K562 (cell line): ENCODE results near the gene PRM3. TPM values are rescaled to one million over a fixed set of nuclear protein-coding genes. Genes with fewer than 3 reads are reported as not detected.

ENCODE experiments used
- ARID4B ChIP-seq: sonication (generic); formaldehyde crosslinking; IDR thresholded peaks from 2 replicates; pipeline ENCODE4 v1.8.0; 2022; ENCODE audit warnings: mild to moderate bottlenecking, missing genetic modification reagents
- BCOR ChIP-seq: fragments of 450-650 bp; IDR thresholded peaks from 2 replicates; pipeline ENCODE4 v1.6.1; 2016
- BHLHE40 ChIP-seq: IDR thresholded peaks from 2 replicates; pipeline ENCODE4 v1.6.1; 2011; ENCODE audit warnings: low read length, improper control_type of control experiment
- CBFA2T2 ChIP-seq: fragments of 450-650 bp; conservative IDR thresholded peaks from 2 replicates; pipeline ENCODE4 v1.6.1; 2017; ENCODE audit warnings: mild to moderate bottlenecking
- CXXC5 ChIP-seq: fragments of 250-450 bp; sonication (Bioruptor Pico); IDR thresholded peaks from 2 replicates; pipeline ENCODE4 v1.8.0; 2022; ENCODE audit warnings: inconsistent platforms, mild to moderate bottlenecking, moderate library complexity
- LCOR ChIP-seq: sonication (generic); formaldehyde crosslinking; IDR thresholded peaks from 2 replicates; pipeline ENCODE4 v1.8.0; 2022; ENCODE audit warnings: mild to moderate bottlenecking, missing genetic modification reagents
- POLR2AphosphoS5 ChIP-seq: IDR thresholded peaks from 2 replicates; pipeline ENCODE4 v1.6.1; 2011; ENCODE audit warnings: mild to moderate bottlenecking, low read depth, low read length, moderate library complexity; ENCODE audit not compliant: control insufficient read depth, insufficient read depth
- REST ChIP-seq, 2 experiments: fragments of 450-650 bp; formaldehyde crosslinking in 1 of 2; IDR thresholded peaks; 2 replicates each; pipeline versions ENCODE4 v1.4.0 to v1.6.1; 2014 to 2020; ENCODE audit warnings: mild to moderate bottlenecking in 2 of 2, borderline replicate concordance in 1 of 2, low read depth in 1 of 2
- SMARCA4 ChIP-seq: fragments of 450-650 bp; IDR thresholded peaks from 2 replicates; pipeline ENCODE4 v1.6.1; 2016
- SOX6 ChIP-seq: fragments of 450-650 bp; IDR thresholded peaks from 2 replicates; pipeline ENCODE4 v1.6.1; 2014; ENCODE audit warnings: mild to moderate bottlenecking
- ZMIZ1 ChIP-seq, 2 experiments: fragments of 150-350 bp in 1 of 2; IDR thresholded peaks; 2 replicates each; pipeline ENCODE4 v1.6.1; 2012 to 2016; ENCODE audit warnings: low read depth in 2 of 2, low read length in 2 of 2, mild to moderate bottlenecking in 1 of 2, moderate library complexity in 1 of 2
- polyA plus RNA-seq, 8 experiments: library from polyadenylated mRNA; depleted of rRNA in 4 of 8; stranded (reverse) in 5 of 8; unstranded in 3 of 8; fragments of >200 nt; fragmentation: Nextera tagmentation in 2 of 8; fragmentation: Illumina TruSeq in 1 of 8; extraction: Ambion mirVana in 2 of 8; extraction: Trizol in 1 of 8; gene quantifications; 2 replicates each; pipeline versions ENCODE4 v1.2.1 to v1.2.3, GENCODE V29; 2011 to 2014; ENCODE audit warnings: inconsistent platforms in 1 of 8, missing spikeins in 1 of 8
- total RNA-seq, 7 experiments: library from RNA; depleted of rRNA in 6 of 7; stranded (reverse); fragments of >200 nt in 6 of 7; fragmentation: Illumina TruSeq in 2 of 7; extraction: Trizol in 2 of 7; gene quantifications; 2 replicates each; pipeline versions ENCODE4 v1.2.1 to v1.2.3, GENCODE V29; 2011 to 2021; ENCODE audit warnings: low replicate concordance in 1 of 7

The PRM3 gene
- total and polyA plus RNA-seq, 9 of the 15 experiments (the other 6 are each of a cell fraction or from before 2014, with no cell fraction given), result not detected

GRCh38 chr16:11297492-11298142 lies 24.2 kb upstream of the PRM3 start (continued):
- TF ChIP-seq ARID4B (no peak), LCOR (CRISPR knock-in tag) (0 out of 2 replicates have a peak, but pooled peaks have one; percentile 34), SMARCA4 (peak; percentile 62; the same call in 1 of the 2 replicates), REST (IDR thresholded peaks at IDR 0.05; ENCODE audit: borderline replicate concordance) (0 out of 2 replicates have a peak, but pooled peaks have one; percentile 14), REST (CRISPR knock-in tag; IDR thresholded peaks at IDR 0.05; ENCODE audit: low read depth) (no peak), BHLHE40 (peak; percentile 95), SOX6 (peak; percentile 52; the same call in 1 of the 2 replicates), BCOR (peak; percentile 24; the same call in 1 of the 2 replicates), CBFA2T2 (peak; percentile 85), ZMIZ1 (IDR thresholded peaks at IDR 0.05; ENCODE audit: low read depth in 2 of 2, low read length in 2 of 2) (peak in 1 of 2 experiments; percentile 18; a peak in 1 of 4 replicates), CXXC5 (CRISPR knock-in tag) (peak; percentile 48; the same call in 1 of the 2 replicates), POLR2AphosphoS5 (peak; percentile 69)
